GM21528 (cell line): ENCODE results near the gene ZKSCAN5.
"Not testable (repeated sequence)": the region's sequence is repeated elsewhere in the genome, so short reads cannot be mapped to it uniquely, and the experiment has no call there.

Experiments
- ATAC-seq: cut with Tn5 transposase; IDR thresholded peaks from one replicate; pipeline ENCODE4 v1.9.1; 2021; ENCODE audit warnings: mild to moderate bottlenecking, moderate library complexity; ENCODE audit not compliant: unreplicated experiment, low FRiP score

Gene ZKSCAN5

GRCh38 chr7:99497766-99498545, 6.5 kb upstream of the ZKSCAN5 start:
- no peak for ATAC-seq

DNA sequence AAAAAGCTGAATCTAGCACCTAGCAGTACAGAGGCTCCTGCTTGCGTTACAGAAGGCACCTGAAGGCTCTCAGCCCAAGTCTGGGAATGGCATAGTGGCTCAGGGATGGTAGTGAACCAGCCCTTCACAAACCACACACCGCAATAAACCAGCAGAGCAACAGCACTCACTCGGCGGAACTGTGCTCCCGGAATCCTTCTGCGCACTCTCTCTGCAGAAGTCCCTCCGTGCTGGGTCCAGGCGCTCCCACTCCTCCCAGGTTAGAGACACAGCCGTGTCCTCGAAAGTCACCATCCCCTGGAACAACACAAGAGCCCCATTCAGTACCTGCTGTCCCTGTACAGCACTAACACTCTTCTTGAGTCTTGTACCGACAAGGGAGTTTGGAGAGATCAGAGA, 5.9 kb upstream of the ZKSCAN5 start:
- ATAC-seq, result no peak

GRCh38 chr7:99499371-99499720, 5.1 kb upstream of the ZKSCAN5 start:
- peak; percentile 14 for ATAC-seq

DNA sequence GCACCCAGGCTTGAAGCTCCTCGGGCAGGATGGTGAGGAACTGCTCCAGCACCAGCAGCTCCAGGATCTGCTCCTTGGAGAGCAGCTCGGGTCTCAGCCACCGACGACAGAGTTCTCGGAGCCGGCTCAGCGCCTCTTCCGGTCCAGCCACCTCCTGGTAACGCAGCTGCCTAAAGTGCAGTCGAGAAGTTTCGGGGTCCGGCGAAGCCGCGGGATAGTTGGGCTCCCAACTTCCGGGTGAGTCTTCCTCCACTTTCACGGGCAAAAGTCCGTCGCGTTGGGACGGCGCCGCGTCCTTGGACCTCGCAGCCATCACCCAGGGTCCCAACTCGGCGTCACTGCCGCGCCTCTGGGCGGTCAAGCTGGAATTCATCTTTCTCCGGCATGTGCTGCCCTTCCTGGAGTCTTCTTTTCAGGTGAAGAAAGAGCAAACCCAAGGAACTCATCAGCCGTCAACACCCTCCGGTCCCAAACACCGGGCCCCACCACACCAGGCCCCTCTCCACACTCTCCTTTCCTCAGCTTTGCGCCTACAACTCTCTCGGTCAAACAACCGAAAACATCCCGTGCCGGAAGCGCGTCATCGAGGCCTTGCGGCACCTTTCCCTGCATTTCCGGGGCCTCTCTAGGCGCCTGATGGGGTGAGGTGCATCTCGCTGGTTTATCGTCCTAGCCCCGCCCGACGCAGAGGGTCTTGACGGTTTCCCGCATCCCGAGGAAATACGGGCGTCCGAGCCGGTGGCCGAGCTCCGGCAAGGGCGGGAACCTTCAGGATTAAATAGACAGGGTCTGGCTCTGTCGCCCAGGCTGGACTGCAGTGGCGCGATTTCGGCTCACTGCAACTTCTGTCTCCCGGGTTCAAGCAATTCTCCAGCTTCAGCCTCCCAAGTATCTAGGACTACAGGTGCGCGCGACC, 4.5 kb upstream of the ZKSCAN5 start, which contains the start of gene ZNF394:
Gene ZNF394 (minus strand): TSS at position 561 of the 916 bp plus-strand sequence. CDS start 188 bp downstream, at position 373.
- ATAC-seq, result peak; percentile 37

- no peak for ATAC-seq
Observed at GRCh38 chr7:99500637-99501009, 3.8 kb upstream of the ZKSCAN5 start.

GRCh38 chr7:99501236-99501635, 3.2 kb upstream of the ZKSCAN5 start:
- not testable (repeated sequence) for ATAC-seq

GRCh38 chr7:99504281-99504602, 220 bp upstream of the ZKSCAN5 start:
- peak; percentile 1 for ATAC-seq

- peak; percentile 6 for ATAC-seq
Observed at GRCh38 chr7:99505324-99505662, 831 bp downstream of the ZKSCAN5 start.

- no peak for ATAC-seq
Observed at GRCh38 chr7:99514050-99514449, 9.6 kb downstream of the ZKSCAN5 start.

DNA sequence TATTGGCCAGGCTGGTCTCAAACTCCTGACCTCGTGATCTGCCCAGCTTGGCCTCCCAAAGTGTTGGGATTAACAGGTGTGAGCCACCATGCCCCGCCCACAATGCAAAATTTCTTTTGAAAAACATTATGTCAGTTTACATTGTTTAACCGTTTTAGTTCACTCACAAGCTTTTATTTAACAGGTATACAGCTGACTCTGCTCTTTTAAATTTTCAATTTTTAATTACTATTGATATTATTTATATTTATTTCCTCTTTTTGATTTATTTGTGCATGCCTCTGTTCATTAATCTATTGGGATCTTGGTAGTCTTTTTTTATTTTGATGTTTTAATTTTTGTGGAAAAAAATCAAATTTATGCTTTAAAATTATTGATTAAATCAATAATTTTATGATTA, 16.9 kb downstream of the ZKSCAN5 start:
- no peak for ATAC-seq

- no peak for ATAC-seq
Observed at GRCh38 chr7:99525713-99526440, 21.4 kb downstream of the ZKSCAN5 start.

GRCh38 chr7:99531354-99531765, 26.9 kb downstream of the ZKSCAN5 start:
- ATAC-seq, result no peak

DNA sequence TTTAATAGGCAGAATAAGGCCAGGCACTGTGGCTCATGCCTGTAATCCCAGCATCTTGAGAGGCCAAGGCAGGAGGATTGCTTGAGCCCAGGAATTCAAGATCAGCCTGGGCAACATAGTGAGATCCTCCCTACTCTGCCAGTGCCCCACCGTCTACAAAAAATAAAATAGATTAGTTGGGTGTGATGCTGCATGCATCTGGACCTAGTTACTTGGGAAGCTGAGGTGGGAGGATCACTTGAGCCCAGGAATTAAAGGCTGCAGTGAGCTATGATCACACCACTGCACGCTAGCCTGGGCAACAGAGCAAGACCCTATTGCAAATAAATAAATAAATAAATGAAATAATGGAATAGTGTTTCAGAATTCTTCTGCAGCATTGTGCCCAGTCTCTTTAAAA, 31.2 kb downstream of the ZKSCAN5 start:
- ATAC-seq, result no peak

- ATAC-seq, result no peak
Observed at GRCh38 chr7:99539213-99539811, 34.9 kb downstream of the ZKSCAN5 start.

DNA sequence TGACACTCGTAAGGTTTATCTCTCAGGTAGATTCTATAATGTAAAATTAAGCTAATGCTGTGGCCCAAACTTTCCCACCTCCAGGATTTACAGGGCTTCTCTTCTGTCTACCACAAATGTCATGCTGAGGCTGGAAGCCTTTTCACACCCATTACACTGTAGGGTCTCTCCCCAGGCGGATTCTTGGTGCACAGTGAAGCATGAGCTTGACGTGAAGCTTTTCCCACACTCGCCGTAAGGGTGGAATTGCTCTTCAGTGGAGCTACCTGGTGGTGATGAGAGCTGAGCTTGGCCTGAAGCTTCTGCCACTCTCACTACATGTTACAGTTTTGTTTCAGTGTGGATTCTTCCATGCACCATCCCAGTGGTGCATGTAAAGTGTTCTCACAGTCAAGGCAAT, 36.1 kb downstream of the ZKSCAN5 start:
- ATAC-seq, result no peak

DNA sequence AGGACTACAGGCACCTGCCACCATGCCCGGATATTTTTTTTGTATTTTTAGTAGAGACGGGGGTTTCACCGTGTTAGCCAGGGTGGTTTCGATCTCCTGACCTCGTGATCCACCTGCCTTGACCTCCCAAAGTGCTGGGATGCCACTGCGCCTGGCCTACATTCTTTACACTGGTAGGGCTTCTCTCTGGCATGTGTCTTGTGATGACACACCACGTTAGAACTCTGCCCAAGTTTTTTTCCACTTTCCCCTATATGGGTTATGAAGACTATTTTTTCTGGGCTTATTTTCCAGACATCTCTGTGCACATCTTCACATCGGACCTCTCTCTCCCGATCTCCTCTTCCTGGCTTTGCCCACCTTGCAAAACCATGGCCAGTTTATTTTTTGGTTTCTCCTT, 36.8 kb downstream of the ZKSCAN5 start:
- no peak for ATAC-seq

GRCh38 chr7:99543081-99543671, 38.7 kb downstream of the ZKSCAN5 start:
- no peak for ATAC-seq

DNA sequence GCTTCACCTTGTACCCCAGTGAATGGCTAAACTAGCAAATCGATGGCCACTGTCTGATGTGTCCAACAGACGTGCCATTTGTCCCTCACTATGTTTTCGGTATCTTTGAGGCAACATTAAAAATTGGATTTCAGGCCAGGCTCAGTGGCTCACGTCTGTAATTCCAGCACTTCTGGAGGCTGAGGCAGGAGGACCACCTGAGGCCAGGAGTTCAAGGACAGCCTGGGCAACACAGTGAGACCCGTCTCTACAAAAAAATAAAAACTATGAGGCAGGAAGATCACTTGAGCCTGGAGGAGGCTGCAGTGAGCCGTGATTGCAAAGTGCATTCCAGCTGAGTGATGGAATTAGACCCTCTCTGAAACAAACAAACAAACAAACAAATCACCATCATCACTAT, 39.5 kb downstream of the ZKSCAN5 start:
- no peak for ATAC-seq

GRCh38 chr7:99545308-99545707, 40.8 kb downstream of the ZKSCAN5 start:
- not testable (repeated sequence) for ATAC-seq

- not testable (repeated sequence) for ATAC-seq
Observed at GRCh38 chr7:99549545-99549944, 45.1 kb downstream of the ZKSCAN5 start.
